HG03457 (cell line): Measurements from ENCODE around the gene CFHR2.
"Not testable (repeated sequence)": the region's sequence is repeated elsewhere in the genome, so short reads cannot be mapped to it uniquely, and the experiment has no call there.

ENCODE experiments used
- ATAC-seq: cut with Tn5 transposase; IDR thresholded peaks from one replicate; pipeline ENCODE4 v1.9.1; 2021; ENCODE audit warnings: moderate number of reproducible peaks; ENCODE audit not compliant: unreplicated experiment

The CFHR2 gene

DNA sequence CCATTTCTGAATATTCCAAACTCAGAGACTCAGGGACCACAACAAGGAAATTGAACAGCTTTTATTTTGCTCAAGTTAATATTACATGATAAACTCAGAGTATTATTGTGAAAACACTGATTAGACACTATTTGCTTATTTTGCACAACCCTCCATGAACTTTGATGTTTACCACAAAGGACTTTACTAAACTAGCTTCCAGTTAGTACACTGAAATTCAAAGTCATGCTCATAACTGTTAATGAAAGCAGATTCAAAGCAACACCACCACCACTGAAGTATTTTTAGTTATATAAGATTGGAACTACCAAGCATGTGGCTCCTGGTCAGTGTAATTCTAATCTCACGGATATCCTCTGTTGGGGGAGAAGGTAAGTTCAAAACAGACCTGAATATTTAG is at the start of gene CFHR2:
CFHR2 (plus strand) TSS at position 171 of the 400 bp plus-strand sequence; CDS start at position 314, 143 bp downstream.
- not testable (repeated sequence) for ATAC-seq

DNA sequence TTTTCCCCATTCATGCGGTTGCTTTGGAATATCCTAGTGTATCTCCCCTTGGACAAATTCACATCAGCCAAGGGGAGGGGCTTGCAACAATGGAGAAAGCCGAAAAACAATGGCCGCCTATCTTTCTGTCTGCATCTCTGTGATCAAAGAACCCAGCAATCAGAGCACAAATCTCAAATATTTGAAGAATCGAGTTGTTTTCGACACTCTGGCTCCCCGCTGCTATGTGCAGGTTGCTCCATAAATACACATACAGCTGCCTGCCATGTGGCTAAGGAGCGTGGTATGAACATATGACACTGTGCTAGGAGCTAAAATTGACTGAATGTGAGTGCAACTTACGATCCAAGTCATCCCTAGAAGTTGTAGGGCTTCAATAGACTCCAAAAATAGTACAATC is 47.2 kb upstream of the CFHR2 start:
- no peak for ATAC-seq

DNA sequence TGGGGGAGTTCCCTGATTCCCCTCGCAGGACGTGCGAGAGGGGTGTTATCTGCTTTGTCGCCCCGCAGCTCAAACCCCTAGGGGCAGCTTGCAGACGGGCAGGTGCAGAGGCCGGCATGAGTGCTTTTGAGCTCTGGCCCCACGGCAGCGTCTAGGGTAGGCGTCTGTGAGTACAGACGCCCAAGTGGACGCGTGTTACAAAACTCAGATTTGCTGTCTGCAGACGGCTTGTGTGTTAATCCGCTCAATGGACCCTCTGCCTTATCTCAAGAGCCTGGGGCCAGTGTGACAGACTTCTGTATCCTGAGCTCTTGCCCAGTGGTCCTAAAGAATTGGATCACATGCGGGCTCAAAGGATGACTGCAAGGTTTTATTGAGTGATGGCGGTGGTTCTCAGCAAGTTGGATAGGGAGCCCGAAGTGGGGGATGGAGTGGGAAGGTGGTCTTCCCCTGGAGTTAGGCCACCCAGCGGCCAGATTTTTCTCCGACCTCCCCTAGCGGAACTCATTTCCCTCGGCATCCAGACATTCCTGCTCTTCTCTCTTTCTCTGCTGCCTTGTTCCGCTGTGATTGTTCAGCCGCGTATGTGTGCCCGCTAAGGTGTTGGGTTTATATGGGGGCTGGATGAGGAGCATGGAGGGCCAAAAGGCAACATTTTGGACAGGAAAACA is 46.2 kb upstream of the CFHR2 start:
- ATAC-seq = no peak

DNA sequence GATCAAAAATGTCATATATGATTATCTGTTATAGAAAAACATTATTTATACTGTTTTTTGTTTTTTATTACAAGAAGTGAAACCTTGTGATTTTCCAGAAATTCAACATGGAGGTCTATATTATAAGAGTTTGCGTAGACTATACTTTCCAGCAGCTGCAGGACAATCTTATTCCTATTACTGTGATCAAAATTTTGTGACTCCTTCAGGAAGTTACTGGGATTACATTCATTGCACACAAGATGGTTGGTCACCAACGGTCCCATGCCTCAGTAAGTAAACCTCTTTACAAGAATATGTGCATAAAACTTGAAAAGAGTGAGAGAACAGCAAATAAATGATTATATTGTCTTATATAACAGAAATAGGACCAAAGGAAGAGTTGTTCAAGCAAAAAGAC is 41.2 kb upstream of the CFHR2 start:
- ATAC-seq = no peak

DNA sequence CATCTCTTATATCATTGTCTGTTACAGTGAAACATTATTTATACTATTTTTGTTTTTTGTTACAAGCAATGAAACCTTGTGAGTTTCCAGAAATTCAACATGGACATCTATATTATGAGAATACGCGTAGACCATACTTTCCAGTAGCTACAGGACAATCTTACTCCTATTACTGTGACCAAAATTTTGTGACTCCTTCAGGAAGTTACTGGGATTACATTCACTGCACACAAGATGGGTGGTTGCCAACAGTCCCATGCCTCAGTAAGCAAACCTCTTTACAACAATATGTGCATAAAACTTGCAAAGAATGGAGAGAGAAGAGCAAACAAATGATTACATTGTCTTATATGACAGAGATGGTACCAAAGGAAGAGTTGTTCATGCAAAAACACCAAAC is 33.3 kb upstream of the CFHR2 start:
- no peak for ATAC-seq

DNA sequence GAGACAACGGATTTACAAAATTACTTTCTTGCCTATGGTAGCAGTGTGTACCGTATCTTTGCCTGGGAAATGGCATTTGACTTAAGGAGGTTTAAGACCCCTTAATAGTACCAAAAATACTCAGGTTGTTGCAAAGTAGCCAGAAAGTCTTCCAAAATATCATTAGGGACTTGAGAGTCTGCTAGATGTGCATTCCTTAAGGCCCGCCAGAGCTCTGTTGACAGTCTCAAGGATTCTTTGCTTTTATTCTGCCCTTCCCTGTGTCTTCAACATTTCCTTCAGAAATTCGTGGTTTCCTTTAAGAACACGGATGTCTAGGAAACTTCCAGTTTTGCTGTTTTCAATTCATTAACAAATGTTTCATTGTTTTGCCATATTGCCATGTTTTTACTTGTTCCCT is 31.3 kb upstream of the CFHR2 start:
- not testable (repeated sequence) for ATAC-seq

DNA sequence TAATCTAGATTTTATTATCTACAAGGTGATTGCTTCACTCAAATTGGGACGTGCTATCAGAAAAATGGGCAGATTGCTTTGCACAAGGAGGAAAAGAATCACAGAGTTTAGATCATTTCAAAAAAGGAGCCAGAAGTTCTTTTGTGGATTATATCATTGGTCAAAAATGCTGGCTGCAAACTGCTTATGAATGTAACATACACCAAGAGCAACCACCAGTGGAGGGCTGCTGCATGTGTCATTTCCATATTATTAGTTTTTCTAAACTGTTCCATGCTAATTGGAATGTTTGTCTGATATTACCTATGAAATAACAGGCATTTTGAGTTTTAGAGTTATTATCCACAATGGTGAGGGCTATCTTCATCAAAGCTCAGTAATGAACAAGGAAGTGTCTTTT is 16.7 kb upstream of the CFHR2 start:
- ATAC-seq = not testable (repeated sequence)

DNA sequence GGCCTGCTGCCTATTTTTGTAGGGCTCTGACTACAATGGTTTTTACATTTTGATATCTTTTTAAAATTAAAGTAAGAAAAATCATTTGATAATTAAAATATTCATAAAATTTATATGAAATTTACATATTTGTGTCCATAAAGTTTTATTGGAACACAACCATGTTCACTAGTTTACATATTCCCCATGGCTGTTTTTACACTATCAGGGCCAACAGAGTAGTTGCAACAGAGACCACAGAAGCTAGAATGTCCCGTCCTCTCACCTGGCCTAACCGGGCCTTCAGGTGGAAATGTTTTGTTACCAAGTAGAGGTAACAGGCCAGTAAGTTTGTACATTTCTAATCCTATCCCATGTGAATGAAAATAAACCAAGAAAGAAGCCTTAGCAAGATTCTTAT is 10.7 kb upstream of the CFHR2 start:
- ATAC-seq = not testable (repeated sequence)

DNA sequence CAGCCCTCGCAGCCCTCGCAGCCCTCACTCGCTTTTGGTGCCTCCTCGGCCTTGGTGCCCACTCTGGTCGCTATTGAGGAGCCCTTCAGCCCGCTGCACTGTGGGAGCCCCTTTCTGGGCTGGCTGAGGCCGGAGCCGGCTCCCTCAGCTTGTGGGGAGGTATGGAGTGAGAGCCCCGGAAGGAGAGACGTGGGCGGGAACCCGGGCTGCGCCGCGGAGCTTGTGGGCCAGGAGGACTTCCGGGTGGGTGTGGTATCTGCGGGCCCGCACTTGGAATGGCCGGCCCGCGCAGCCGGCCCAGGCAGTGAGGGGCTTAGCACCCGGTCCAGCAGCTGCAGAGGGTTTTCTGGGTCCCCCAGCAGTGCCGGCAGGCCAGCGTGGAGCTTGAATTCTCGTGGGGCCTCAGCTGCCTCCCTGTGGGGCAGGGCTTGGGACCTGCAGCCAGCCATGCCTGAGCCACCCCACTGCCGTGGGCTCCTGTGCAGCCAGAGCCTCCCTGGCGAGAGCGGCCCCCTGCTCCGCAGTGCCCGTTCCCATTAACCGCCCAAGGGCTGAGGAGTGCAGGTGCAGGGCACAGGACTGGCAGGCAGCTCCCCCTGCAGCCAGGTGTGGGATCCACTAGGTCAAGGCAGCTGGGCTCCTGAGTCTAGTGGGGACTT is 9.9 kb upstream of the CFHR2 start:
- ATAC-seq = no peak

DNA sequence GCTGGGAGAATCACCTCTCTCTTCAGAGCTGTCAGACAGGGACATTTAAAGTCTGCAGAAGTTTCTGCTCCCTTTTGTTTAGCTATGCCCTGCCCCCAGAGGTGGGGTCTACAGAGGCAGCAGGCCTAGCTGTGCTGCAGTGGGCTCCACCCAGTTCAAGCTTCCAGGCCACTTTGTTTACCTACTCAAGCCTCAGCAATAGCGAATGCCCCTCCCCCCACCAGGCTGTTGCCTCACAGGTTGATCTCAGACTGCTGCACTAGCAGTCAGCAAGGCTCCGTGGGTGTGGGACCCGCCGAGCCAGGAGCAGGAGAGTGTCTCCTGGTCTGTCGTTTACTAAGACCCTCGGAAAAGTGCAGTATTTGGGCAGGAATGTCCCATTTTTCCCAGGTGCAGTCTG is 2.1 kb upstream of the CFHR2 start:
- not testable (repeated sequence) for ATAC-seq

DNA sequence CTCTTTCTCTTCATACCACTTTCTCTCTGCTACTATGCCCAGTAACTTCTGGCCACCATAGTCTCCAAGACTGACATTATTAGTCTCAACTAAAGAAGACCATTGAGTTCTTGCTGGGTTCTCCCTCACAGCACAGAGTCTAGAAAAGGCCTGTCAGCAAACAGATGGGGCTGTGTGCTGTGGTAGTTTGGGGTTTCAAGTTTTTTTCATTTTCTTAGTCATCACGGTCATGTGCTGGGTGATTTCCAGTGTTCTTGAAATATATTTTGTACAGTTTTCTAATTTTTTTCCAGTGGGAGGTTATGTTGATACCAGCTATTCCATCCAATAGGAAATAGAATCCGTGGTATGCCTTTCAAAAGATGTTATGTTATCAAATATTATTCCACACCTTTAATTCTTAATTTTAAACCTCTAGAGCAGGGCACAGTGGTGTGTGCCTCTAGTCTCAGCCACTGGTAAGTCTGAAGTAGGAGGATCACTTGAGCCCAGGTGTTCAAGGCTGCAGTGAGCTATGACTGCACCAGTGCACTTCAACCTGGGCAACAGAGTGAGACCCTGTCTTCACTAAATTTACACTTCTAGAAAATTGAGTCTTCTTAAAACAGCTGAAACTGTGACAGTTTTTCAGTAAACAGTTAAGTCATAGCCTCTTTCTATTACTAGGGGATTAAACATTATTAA is 8.3 kb downstream of the CFHR2 start:
- peak; percentile 75 for ATAC-seq

DNA sequence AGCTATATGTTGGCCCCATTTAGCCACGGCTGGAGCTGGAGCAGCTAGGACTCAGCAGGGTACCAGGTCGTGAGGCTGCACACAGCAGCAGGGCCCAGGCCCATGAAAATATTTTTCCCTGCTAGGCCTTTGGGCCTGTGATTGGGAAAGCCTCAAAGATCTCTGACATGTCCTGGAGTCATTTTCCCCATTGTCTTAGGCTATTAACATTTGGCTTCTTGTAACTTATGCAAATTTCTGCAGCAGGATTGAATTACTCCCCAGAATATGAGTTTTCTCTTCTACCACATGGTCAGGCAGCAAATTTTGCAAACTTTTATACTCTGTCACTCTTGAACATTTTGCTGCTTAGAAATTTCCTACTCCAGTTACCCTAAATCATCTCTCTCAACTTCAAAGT is 11.2 kb downstream of the CFHR2 start:
- no peak for ATAC-seq

DNA sequence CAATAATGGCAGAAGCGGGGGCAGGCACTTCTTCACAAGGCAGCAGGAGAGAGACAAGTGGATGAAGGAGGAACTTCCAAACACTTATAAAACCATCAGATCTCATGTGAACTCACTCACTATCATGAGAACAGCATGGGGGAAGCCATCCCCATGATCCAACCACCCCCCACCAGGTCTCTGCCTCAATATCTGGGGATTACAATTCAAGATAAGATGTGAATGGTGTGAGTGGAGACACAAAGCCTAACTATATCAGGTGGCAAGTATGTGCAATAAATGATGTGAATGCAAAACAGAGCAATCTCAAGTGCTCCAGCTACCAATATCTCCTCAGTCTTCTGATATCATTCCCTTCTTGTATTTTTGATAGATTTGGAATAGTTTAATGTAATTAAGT is 12.4 kb downstream of the CFHR2 start:
- ATAC-seq = no peak

DNA sequence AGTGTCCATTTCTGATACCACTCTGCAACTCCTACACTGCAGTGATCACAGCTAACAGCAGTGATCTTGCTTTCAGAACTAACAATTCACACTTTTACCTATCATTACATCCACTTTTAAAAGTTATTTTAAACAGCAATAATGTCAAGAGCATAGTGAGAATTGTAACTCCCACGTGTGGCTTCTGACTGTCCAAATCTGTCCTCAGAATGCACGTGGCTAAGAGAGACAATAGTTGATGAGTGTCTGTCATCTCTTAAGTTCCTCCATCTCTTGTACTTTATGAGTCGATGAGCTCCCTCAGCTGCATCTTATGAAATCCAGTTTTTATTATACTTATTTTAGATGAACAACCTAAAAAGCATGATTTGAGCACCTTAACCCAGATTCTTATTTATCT is 17.3 kb downstream of the CFHR2 start:
- ATAC-seq = no peak

DNA sequence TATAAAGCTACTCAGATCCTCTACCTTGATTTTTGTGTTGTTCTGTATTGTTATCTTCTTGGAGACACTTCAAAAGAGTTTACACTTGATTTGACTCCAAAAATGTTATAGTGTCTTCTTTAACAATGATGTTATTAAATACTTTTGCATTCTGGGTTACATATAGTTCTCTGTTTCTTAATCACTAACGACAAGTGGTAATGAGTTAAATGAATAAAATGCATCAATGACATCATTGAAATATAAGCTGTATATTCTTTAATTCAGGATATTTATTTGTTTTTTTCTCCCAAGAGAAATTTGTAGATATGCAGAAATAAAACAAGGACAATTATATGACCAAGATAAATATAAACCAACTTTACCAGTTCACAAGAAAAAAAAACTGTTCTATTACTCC is 26.6 kb downstream of the CFHR2 start:
- ATAC-seq = no peak

DNA sequence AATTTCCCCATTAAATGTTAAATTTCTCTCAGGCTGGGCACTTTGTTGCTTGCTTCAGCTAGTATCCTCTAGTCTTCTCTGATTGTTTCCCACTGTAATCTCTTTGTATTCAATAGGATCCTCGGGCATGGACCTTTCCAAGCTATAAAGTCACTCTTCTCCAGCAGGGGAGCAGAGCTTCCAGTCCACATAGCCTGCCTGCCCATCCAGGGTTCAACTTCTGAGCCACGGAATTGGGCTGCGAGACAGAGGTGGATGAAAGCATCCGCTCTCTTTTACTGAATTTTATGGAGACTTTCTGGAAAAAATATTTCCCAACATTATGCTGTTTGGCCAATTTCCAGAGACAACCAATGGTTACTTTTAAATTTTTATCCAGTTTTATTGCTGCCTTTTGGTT is 32.7 kb downstream of the CFHR2 start:
- ATAC-seq = no peak

DNA sequence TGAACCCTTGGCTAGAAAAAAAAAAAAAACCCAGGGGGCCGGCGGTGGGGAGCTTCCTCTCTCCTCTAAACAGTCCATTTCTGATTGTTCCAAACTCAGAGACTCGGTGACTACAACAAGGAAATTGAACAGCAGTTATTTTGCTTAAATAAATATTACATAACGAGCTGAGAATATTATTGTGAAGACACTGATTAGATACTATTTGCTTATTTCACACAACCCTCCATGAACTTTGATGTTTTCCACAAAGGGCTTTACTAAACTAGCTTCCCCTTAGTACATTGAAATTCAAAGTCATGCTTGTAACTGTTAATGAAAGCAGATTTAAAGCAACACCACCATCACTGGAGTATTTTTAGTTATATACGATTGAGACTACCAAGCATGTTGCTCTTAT is 33.7 kb downstream of the CFHR2 start, which contains the start of gene CFHR5:
CFHR5 (plus strand) TSS at position 279 of the 400 bp plus-strand sequence; CDS start at position 388, 109 bp downstream.
- no peak for ATAC-seq

DNA sequence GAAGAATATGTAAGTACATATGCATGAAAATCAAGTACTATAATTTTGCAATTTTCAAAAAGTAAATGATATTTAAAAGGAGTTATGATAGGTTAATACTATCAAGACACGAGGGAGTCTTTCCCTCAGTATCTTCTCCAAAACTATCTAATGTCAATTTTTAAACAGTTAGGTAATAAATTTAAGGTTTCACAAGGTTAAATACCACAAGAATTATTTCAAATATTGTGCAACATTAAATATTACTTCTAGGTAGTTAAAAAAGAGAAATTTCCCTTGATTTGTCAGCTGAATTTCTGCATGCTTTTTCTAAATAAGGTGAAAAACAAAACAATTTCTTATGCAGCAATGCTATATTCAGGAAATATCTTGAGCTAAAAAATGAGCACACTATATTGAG is 37.3 kb downstream of the CFHR2 start:
- ATAC-seq = no peak

DNA sequence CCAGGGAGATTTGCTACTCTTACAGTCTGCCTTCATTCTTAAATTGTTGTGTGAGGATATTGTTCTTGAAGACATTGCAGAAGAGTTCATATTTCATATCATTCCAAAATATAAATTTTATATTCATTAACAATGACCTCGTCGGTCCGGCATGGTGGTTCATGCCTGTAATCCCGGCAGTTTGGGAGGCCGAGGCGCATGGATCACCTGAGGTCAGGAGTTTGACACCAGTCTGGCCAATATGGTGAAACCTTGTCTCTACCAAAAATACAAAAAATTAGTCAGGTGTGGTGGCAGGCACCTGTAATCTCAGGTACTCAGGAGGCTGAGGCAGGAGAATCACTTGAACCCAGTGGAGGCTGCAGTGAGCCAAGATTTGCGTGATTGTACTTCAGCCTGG is 38.7 kb downstream of the CFHR2 start:
- ATAC-seq = not testable (repeated sequence)

DNA sequence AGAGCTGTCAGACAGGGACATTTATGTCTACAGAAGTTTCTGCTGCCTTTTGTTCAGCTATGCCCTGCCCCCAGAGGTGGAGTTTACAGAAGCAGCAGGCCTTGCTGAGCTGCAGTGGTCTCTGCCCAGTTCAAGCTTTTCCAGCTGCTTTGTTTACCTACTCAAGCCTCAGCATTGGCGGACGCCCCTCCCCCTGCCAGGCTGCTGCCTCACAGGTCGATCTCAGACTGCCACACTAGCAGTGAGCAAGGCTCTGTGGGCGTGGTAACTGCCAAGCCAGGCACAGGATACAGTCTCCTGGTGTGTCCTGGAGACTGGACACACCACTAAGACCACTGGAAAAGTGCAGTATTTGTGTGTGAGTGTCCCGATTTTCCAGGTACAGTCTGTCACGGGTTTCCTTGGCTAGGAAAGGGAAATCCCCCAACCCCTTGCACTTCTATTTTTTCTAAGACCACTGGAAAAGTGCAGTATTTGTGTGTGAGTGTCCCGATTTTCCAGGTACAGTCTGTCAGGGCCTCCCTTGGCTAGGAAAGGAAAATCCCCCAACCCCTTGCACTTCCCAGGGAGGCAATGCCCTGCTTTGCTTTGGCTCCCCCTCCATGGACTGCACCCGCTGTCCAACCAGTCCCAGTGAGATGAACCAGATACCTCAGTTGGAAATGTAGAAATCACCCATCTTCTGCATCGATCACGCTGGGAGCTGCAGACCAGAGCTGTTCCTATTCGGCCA is 48.5 kb downstream of the CFHR2 start:
- ATAC-seq = not testable (repeated sequence)

DNA sequence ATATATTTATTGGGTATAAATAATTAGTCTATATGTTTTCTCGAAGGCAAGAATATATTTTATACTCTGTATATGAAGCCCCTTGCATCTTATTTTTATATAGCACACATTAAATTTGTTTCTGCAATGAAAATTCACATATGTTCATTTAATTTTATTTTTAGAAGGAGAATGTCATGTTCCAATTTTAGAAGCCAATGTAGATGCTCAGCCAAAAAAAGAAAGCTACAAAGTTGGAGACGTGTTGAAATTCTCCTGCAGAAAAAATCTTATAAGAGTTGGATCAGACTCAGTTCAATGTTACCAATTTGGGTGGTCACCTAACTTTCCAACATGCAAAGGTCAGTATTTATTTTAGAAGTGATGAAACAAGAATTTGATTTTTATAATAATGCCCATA is 50.4 kb downstream of the CFHR2 start:
- no peak for ATAC-seq
